GM18861 (cell line): ENCODE results near the gene MYORG.
"Not testable (repeated sequence)": the region's sequence is repeated elsewhere in the genome, so short reads cannot be mapped to it uniquely, and the experiment has no call there.

Source experiments
- ATAC-seq: cut with Tn5 transposase; IDR thresholded peaks from one replicate; pipeline ENCODE4 v1.9.1; 2021; ENCODE audit not compliant: unreplicated experiment

The MYORG gene

DNA sequence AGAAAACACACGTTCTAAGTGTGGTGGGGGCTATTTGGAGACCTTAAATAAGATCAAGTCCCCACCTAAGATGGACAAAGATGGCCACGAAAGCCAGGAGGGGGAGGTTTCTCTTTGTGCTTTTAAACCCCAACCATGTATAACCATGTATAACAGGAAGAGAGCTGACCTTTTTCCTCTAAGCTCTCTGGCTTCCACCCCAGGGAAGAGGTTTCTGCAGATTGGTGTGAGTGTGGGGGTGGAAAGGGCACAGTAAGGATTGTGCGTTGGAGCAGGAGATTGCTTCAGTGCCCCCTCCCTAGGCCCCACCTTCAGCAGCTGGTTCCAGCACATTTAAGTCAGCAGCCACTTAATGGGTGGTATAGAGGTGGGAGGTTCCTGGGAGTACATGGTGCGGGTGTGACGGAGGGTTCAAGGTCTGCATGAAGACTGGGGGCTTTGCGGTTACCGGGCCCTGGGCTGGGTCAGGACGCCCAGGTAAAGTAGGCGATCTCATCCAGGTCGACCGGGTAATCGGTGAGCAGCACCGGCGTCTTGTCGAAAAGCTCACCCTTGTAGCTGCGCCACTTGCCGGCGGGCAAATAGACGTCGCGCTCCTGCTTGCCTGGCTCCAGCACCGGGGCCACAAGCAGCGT lies 6.2 kb downstream of the MYORG start:
- no peak for ATAC-seq

DNA sequence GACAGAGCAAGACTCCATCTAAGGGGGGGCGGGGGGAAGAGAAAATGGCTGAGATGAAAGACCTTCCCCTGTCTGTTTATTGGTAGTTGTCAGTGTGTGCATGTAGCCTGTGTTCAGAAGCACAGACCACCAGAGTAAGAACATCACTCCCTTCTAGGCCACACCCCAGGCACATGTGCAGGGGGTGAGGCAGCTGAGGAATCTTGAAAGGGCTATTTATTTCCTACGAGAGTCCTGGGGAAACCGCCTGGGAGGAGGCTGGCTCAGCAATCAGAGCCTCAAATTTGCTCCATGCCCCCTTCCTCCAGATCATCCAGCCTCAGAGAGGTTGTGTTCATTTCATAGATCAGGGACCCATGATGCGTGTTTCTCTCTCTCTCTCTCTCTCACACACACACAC lies 7.1 kb downstream of the MYORG start:
- ATAC-seq = no peak

DNA sequence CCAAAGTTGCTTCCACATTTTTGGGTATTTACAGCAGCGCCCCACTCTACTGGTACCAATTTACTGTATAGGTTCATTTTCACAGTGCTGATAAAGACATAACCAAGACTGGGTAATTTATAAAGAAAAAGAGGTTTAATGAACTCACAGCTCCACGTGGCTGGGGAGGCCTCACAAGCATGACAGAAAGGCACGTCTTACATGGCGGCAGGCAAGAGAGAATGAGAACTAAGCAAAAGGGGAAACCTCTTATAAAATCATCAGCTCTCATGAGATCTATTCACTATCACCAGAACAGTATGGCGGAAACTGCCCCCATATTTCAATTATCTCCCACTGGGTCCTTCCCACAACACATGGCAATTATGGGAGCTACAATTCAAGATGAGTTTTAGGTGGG lies 7.9 kb downstream of the MYORG start:
- ATAC-seq = not testable (repeated sequence)

DNA sequence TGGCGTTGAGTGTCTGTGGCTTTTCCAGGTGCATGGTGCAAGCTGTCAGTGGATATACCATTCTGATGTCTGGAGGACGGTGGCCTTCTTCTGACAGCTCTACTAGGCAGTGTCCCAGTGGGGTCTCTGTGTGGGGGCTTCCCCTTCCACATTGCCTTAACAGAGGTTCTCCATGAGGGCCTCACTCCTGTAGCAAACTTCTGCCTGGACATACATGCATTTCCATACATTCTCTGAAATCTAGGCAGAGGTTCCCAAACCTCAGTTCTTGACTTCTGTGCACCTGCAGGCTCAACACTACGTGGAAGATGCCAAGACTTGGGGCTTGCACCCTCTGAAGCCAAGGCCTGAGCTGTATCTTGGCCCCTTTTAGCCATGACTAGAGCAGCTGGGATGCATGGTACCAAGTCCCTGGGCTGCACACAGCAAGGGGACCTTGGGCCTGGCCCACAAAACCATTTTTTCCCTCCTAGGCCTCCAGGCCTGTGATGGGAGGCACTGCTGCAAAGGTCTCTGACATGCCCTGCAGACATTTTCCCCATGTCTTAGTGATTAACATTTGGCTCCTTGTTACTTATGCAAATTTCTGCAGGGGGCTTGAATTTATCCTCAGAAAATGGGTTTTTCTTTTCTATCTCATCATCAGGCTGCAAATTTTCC lies 8.8 kb downstream of the MYORG start:
- ATAC-seq = not testable (repeated sequence)

DNA sequence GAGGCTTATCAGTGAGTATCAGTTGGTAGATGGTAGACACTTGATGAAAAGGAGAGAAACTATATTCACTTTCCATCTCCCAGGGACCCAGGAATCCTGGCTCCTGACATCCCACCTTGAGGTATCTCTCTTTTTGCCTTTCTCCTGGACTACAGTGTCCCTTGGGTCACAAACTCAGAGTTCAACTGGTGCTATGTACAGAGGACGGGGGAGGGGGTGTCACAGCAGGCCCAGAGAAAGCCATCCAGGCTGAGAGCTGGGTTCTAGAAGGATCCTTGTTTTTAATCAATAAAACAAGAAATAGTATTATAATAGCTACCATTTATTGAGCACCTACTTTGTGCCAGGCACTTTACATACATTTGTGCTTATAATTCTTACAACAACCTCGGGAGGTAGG lies 10.3 kb downstream of the MYORG start:
- ATAC-seq = no peak

DNA sequence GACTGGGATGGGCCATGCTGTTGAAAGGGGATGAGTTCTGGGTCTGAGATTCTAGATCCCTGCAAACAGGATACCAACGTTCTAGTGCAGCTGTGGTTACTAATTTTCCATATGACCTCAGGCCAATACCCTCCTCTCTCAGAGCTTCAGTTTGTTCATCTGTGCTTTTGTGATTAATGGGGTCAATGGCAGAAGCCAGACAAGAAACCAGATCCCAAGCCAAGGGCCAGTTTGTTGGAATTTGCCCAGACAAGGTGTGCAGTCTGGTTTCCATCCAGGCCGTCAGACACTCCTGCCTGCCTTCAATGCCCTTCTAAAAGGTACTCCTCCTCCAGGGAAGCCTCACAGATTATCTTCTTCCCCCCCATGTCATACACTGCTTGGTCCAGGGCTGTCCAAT lies 11.4 kb downstream of the MYORG start:
- ATAC-seq = no peak

DNA sequence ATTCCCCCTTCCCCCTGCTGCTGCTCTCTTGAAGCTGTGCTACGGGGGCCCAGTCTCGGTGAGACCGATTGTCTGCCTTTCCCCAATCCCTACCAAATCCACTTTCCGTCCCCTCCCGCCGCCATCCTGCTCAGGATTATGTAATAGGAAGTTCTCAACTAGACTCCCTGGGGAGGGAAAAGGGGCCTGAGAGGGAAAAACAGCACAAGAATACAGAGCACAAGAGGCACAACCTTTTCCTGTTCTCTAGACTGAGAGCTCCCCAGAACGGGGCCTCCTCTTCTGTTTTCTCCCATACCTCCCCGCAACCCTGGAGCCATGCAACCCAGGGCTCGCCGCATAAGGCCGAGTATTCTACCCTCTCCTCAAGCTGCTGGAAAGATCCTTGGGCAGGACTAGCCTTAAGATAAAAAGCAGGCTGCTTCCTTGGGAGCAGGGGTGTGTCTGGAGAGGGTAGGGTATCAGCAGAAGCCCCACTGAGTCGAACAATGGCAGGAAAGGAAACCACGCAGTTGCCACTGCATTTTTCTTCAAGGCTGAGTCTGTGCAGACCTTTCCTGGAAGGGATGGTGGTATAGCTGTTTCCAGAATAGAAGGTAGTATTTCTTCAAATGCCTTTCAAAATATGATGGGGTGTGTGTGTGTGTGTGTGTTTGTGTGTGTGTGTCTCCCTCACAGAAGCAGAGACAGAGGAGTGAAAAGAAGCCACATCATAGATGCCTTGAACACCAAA lies 12.9 kb downstream of the MYORG start:
- ATAC-seq = no peak

DNA sequence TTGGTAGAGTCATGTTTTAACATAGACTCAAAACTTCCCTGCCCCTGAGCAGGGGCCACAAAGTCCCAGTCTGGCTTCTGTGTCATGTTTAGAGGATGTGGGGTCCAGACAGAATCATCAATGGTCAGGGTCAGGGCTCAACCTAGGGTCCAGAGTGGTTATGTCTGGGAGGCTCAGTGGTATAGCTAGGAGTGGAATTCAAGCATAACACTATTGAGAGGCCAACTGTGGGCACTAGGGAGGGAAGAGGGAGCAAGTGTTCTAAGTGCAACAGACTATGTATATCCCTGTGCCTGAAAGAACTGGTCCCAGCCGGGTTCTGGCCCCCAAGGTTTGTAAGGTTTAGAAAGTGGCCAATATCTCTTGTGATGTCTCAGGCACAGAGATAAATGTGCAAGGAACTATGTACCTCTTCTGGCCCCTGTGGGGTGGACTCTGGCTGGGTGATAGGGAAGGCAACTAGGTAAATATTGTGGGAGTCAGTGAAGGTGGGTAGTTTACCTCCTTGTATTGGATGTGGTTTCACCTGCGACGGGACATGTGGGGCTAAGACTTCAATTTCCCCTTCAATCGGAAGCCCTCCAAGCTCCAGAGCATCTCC lies 14.0 kb downstream of the MYORG start:
- ATAC-seq = no peak

DNA sequence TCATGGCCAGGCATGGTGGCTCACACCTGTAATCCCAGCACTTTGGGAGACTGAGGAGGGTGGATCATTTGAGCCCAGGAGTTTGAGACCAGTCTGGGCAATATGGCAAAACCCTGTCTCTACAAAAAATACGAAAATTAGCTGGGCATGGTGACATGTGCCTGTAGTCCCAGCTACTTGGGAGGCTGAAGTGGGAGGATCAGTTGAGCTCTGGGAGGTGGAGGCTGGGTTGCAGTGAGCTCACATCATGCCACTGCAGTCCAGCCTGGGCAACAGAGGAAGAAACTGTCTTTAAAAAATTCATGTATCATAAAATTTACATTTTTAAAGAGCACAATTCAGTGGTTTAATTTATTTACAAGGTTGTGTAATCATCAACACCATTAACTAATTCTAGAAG lies 23.7 kb downstream of the MYORG start:
- ATAC-seq = not testable (repeated sequence)

DNA sequence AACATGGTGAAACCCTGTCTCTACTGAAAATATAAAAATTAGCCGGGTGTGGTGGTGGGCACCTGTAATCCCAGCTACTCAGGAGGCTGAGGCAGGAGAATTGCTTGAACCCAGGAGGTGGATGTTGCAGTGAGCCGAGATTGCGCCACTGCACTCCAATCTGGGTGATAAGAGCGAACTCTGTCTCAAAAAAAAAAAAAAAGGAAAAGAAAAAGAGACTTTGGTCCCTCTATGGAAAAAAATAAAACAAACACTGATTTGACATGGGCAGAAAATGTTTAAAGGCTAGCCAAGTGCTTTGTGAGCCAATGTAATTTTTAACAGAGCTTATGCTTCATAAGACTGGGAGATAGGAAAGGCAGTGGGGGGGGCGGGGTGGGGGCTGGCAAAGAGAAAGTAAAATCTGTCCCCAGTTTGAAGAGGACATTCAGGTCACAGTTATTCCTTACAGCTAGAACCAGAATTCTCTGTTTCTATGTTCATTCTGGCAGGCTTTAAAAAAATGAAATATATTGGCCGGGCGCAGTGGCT lies 24.5 kb downstream of the MYORG start:
- ATAC-seq = not testable (repeated sequence)

DNA sequence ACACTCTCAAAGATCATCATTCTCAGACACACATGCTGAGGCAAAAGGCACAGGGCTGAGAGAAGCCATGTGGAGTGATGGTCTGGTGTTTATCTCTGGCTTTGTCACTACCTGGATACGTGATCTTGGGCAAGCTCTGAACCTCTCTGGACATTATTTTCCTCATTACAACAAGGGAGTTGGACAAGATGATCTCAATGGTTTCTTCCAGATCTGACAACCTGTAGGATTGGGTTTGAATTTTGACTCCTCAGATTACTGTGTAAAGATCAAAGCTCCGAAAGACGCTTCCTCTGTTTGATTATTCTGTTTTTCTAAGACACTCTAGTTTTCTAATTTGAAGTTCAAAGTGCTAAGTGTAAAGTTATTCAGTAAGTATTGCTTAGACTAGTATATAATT lies 27.4 kb downstream of the MYORG start:
- no peak for ATAC-seq

DNA sequence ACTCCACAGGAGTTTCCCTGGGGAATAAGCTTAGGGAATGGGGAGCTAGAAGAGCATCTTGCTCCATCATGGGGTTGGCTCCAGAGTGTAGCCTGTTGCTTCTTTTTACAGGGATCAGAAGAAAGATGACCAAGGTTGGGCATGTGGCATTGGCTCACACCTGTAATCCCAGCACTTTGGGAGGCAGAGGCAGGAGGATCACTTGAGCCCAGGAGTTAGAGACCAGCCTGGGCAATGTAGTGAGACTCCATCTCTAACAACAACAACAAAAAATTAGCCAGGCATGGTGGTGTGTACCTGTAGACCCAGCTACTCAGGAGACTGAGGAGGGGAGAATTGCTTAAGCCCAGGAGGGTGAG lies 28.9 kb downstream of the MYORG start:
- no peak for ATAC-seq

DNA sequence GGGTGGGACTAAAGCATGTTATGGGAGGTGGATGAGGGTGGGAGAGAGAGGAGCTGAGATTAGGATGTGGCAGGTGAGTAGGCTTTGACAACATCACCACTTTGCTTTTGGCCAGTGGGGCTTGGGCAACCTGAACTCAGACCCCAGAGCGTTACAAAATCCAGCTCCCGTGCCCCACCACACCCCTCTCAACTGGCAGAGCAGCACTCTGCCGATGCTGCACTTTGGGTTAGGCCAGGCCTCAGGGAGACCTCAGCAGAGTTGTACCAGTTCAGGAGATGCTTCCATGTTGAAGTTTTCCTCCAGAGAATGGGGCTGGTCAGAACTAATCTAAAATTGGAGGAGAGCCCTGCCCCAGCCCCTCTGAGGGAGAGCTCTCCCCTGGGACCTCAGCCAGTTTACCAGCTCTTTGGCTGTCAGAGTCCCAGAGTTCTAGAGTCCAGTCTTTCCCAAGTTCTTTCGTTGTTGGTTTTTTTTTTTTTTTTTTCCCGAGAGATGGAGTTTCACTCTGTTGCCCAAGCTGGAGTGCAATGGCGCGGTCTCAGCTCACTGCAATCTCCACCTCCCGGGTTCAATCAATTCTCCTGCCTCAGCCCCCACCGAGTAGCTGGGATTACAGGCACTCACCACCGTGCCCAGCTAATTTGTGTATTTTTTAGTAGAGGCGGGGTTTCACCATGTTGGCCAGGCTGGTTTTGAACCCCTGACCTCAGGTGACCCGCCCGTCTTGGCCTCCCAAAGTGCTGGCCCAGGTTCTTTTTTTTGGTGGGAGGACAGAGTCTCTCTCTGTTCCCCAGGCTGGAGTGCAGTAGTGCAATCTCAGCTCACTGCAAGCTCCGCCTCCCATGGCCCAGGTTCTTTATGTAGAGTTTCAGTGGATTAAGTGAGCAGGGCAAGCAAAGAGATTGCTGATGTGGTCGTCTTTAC lies 29.6 kb downstream of the MYORG start:
- no peak for ATAC-seq

DNA sequence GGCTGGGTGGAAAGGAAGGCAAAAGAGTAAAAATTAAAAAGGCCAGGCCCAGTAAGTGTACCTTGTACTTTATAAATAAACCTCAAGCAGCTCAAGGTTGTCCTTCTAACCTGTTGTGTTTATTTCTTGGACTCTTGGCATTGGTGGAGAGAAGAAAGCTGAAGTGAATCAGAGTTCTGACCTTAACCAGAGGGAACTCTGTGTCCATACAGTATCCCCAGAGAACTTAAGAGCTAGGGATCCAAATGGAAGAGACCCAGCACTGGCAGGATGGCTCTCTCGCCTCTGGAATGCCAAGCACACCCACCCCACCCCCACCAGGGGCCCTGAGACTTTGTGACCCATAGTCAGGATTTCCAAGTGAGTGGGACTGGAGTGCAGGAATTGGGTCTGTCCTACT lies 33.1 kb downstream of the MYORG start:
- ATAC-seq = no peak

DNA sequence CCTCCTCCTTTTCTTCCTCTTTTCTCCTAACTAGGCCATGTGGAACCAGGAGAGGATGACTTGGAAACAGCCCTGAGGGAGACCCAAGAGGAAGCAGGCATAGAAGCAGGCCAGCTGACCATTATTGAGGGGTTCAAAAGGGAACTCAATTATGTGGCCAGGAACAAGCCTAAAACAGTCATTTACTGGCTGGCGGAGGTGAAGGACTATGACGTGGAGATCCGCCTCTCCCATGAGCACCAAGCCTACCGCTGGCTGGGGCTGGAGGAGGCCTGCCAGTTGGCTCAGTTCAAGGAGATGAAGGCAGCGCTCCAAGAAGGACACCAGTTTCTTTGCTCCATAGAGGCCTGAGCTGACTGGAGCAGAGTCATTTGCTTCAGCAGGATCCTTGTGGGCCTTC lies 33.6 kb downstream of the MYORG start:
- ATAC-seq = no peak

DNA sequence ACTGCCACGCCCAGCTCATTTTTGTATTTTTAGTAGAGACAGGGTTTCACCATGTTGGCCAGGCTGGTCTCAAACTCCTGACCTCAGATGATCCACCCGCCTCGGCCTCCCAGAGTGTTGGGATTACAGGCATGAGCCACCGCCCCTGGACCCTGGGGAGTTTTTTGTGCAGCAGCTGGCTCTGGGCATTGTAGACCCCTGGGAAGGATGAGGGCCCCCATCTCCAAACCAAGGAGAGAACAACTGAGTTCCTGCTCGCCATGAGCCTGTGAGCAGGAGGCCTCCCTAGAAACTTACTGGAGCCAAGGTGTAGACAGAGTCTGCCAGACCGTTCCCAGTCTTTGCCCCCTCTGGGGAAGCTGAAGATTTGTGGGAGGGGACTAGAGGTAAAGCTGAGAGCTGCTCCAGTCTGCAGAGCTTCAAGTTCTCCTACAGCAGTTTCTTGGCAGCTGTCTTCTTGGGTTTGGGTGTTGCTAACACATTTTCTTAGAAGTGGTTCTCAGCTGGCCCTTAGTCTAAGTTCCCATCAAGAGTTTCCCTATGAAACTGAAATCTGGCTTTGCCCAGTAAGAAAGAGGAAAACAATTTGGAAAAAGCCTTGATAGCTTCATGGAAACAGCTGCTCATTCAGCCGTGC lies 34.9 kb downstream of the MYORG start:
- ATAC-seq = no peak

DNA sequence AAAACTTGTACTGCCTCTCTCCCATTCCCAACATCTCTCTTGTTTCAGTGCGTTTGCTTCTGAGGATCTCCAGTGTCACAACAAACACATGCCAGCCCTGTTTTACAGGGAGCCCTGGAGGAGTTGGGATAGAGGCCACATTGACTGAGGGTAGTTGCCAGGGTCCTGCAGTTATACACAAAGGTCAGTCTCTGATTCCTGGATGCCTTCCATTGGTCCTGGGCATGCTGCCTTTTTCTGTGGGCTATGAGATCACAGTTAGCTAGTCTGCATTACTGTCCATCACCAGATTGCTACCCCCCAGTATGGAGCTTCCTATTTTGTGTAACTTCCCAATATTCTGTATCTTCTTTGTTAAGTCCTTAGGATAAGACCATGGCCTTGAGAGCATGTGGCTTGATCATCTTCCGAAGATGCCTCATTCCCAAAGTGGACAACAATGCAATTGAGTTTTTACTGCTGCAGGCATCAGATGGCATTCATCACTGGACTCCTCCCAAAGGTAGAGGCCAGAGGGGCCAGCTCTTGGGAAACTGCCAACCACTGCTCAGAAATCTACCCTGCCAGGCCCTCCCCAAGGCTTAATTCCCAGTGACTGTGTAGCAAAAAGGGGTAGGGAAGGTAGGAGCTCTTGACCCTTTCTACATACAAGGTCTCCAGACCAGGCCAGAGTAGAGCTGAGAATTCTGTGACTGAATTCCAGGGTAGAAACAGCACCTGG lies 37.9 kb downstream of the MYORG start:
- no peak for ATAC-seq

DNA sequence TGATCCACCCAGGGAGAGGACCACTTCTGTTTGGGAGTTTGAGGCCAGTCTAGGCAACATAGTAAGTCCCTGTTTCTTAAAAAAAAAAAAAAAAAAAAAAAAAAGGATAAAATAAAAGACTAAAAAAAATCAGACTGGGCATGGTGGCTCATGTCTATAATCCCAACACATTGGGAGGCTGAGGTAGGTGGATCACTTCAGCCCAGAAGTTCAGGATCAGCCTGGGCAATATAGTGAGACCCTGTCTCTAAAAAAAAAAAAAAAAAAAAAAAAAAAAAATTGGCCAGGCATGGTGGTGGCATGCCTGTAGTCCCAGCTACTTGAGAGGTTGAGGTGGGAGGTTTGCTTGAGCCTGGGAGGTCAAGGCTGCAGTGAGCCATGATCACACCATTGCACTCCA lies 38.6 kb downstream of the MYORG start:
- not testable (repeated sequence) for ATAC-seq

DNA sequence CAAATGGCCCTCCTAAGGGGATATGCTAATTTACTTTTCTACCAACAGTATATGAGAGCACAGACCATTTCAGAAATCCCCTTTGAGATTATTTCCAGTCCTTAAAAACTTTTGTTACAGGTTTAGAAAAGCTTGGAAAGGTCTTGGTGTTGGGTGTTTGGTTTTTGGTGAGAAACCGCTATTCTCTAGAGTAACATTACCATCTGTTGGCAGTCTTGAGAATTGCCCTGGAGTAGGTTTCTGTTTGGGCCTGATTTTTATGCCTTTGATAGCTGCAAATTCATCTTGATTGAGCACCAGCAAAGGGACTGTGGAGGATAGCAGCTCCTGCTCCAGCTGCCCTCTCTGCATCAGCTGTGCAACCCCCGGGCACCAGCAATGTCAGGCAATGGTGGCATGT lies 39.3 kb downstream of the MYORG start:
- ATAC-seq = no peak

DNA sequence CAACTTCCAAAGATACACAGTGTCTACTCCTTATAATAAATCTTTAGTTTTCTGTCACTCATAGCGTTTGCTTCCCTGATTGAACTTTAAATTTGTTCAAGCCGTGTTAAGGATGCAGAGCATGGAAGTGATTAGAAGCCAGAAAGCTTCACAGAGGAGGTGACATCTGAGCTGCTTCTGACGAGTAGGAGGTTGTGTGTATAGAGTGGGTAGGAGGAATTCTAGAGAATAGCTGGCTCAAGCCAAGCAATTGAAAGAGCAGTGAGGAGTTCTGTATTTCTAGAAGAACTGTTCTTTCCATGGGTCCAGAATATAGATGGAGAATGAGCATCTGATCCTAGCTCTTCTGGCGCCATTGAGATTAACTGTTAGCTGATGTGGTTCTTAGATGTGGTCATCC lies 41.3 kb downstream of the MYORG start:
- ATAC-seq = no peak
